GM08714 (cell line): Measurements from ENCODE around the gene TMEM14C.

Source experiments
- H3K4me3 ChIP-seq: fragments of 200-500 bp; sonication (Bioruptor generic); 2 replicates; pipeline ENCODE4 v1.5.1; 2014; ENCODE audit warnings: mild to moderate bottlenecking, low read length, inconsistent platforms
- ZNF274 ChIP-seq: IDR thresholded peaks from 2 replicates; pipeline ENCODE4 v1.6.1; 2012; ENCODE audit warnings: mild to moderate bottlenecking, low read depth, low read length

TMEM14C gene

GRCh38 chr6:10696655-10697054, 26.2 kb upstream of the TMEM14C start:
- no peak for TF ChIP-seq ZNF274
- no peak overlapping the region for H3K4me3 ChIP-seq

GRCh38 chr6:10713962-10714361, 8.9 kb upstream of the TMEM14C start:
- no peak for TF ChIP-seq ZNF274
- H3K4me3 ChIP-seq: no peak overlapping the region

GRCh38 chr6:10719296-10719963, 3.4 kb upstream of the TMEM14C start:
- no peak for TF ChIP-seq ZNF274
- peak overlapping the region; percentile 65; the same call in 1 of the 2 replicates for H3K4me3 ChIP-seq

GRCh38 chr6:10719964-10720264, 3.0 kb upstream of the TMEM14C start:
- H3K4me3 ChIP-seq: peak overlapping the region; percentile 65
- no peak for TF ChIP-seq ZNF274

GRCh38 chr6:10720265-10720959, 2.5 kb upstream of the TMEM14C start:
- no peak for TF ChIP-seq ZNF274
- H3K4me3 ChIP-seq: peak overlapping the region; percentile 65

GRCh38 chr6:10720960-10721849, 1.7 kb upstream of the TMEM14C start:
- peak overlapping the region; percentile 65; the same call in 1 of the 2 replicates for H3K4me3 ChIP-seq

GRCh38 chr6:10721850-10722569, 860 bp upstream of the TMEM14C start:
- TF ChIP-seq ZNF274: no peak
- peak overlapping the region; percentile 92 for H3K4me3 ChIP-seq

GRCh38 chr6:10722570-10722819, 375 bp upstream of the TMEM14C start:
- TF ChIP-seq ZNF274: no peak
- H3K4me3 ChIP-seq: peak overlapping the region; percentile 92

- peak overlapping the region; percentile 92 for H3K4me3 ChIP-seq
- TF ChIP-seq ZNF274: no peak
Observed at GRCh38 chr6:10723567-10723881, 654 bp downstream of the TMEM14C start.

- no peak overlapping the region for H3K4me3 ChIP-seq
- TF ChIP-seq ZNF274: no peak
Observed at GRCh38 chr6:10725044-10725443, 2.2 kb downstream of the TMEM14C start.

GRCh38 chr6:10725716-10726115, 2.8 kb downstream of the TMEM14C start:
- no peak for TF ChIP-seq ZNF274

GRCh38 chr6:10730254-10730653, 7.4 kb downstream of the TMEM14C start:
- H3K4me3 ChIP-seq: no peak overlapping the region
- TF ChIP-seq ZNF274: no peak

More at GRCh38 chr6:10725716-10726115, 2.8 kb downstream of the TMEM14C start:
- H3K4me3 ChIP-seq: no peak overlapping the region

GRCh38 chr6:10733151-10733715, 10.4 kb downstream of the TMEM14C start:
- H3K4me3 ChIP-seq: no peak overlapping the region
- no peak for TF ChIP-seq ZNF274

- H3K4me3 ChIP-seq: no peak overlapping the region
- no peak for TF ChIP-seq ZNF274
Observed at GRCh38 chr6:10733863-10734262, 11.0 kb downstream of the TMEM14C start.
